Loucy (cell line): ENCODE measurements around the gene MBD2.

Source experiments
- EZH2phosphoT487 ChIP-seq: fragments of 200-600 bp; IDR thresholded peaks from 2 replicates; pipeline ENCODE4 v1.6.1; 2018; ENCODE audit warnings: antibody characterized with exemption, mild to moderate bottlenecking, moderate library complexity, borderline replicate concordance
- TF ChIP-seq, protein P1 (sequence below): fragments of 200-600 bp; sonication (generic); conservative IDR thresholded peaks from 2 replicates; pipeline ENCODE4 v1.5.1; 2014; ENCODE audit warnings: mild to moderate bottlenecking, antibody characterized with exemption, low read length

DNA sequence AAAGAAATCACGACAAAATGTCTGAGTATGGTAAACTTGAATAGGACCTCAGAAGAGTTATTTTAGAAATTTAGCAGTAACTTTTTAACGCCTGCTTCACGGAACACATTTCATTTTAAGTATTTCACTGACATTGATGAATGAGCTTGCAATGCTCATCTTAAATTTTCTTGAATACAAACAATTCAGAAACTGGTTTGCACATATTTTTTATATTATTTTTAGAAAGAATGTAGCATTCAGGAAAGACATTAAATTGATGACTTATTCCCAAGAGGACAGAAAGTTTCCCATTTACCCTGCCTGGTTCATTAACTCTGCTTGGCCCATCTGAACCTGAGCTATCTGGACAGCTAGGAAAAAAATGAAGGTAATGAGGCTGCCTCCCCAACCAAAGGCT is 89.3 kb downstream of the MBD2 start:
- TF ChIP-seq, protein P1, sequence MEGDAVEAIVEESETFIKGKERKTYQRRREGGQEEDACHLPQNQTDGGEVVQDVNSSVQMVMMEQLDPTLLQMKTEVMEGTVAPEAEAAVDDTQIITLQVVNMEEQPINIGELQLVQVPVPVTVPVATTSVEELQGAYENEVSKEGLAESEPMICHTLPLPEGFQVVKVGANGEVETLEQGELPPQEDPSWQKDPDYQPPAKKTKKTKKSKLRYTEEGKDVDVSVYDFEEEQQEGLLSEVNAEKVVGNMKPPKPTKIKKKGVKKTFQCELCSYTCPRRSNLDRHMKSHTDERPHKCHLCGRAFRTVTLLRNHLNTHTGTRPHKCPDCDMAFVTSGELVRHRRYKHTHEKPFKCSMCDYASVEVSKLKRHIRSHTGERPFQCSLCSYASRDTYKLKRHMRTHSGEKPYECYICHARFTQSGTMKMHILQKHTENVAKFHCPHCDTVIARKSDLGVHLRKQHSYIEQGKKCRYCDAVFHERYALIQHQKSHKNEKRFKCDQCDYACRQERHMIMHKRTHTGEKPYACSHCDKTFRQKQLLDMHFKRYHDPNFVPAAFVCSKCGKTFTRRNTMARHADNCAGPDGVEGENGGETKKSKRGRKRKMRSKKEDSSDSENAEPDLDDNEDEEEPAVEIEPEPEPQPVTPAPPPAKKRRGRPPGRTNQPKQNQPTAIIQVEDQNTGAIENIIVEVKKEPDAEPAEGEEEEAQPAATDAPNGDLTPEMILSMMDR, result no peak
- no peak for TF ChIP-seq EZH2phosphoT487
